Measurements from ENCODE around the gene EIF4B.

- TF ChIP-seq TAF1 (IDR thresholded peaks at IDR 0.05; ENCODE audit: borderline replicate concordance, low read depth, low read length) (no peak), EP300 (IDR thresholded peaks at IDR 0.05; ENCODE audit: borderline replicate concordance in 1 of 2, low read depth in 1 of 2, low read length in 1 of 2) (no peak), CTCF (IDR thresholded peaks at IDR 0.05) (no peak)
Observed at GRCh38 chr12:52975820-52976573, 30.3 kb upstream of the EIF4B start.
